ENCODE results near the gene SKA2.

GRCh38 chr17:59062509-59062908, 92.5 kb downstream of the SKA2 start:
- TF ChIP-seq, protein P1, sequence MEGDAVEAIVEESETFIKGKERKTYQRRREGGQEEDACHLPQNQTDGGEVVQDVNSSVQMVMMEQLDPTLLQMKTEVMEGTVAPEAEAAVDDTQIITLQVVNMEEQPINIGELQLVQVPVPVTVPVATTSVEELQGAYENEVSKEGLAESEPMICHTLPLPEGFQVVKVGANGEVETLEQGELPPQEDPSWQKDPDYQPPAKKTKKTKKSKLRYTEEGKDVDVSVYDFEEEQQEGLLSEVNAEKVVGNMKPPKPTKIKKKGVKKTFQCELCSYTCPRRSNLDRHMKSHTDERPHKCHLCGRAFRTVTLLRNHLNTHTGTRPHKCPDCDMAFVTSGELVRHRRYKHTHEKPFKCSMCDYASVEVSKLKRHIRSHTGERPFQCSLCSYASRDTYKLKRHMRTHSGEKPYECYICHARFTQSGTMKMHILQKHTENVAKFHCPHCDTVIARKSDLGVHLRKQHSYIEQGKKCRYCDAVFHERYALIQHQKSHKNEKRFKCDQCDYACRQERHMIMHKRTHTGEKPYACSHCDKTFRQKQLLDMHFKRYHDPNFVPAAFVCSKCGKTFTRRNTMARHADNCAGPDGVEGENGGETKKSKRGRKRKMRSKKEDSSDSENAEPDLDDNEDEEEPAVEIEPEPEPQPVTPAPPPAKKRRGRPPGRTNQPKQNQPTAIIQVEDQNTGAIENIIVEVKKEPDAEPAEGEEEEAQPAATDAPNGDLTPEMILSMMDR (IDR thresholded peaks at IDR 0.05; ENCODE audit: extremely low read depth in 1 of 2, insufficient read depth in 1 of 2, low read depth in 1 of 2, low read length in 2 of 2) = no peak
- TF ChIP-seq FOS (IDR thresholded peaks at IDR 0.05; ENCODE audit: borderline replicate concordance, insufficient read depth, low read length) (no peak), POLR2AphosphoS5 (IDR thresholded peaks at IDR 0.05; ENCODE audit: insufficient read depth, low read depth, low read length) (no peak), POLR2A (IDR thresholded peaks at IDR 0.05; ENCODE audit: low read depth, low read length) (no peak), MYC (IDR thresholded peaks at IDR 0.05; ENCODE audit: low read depth, low read length) (no peak), JUN (IDR thresholded peaks at IDR 0.05; ENCODE audit: borderline replicate concordance, insufficient read depth, insufficient read length, low read depth) (no peak), MAX (IDR thresholded peaks at IDR 0.05; ENCODE audit: insufficient read depth, insufficient read length) (no peak)
